ENCODE measurements around the gene ADM2. TPM values are rescaled to one million over a fixed set of nuclear protein-coding genes. Genes with fewer than 3 reads are reported as not detected.

ADM2 gene
- total and polyA plus RNA-seq, 2 of the 13 experiments (the other 11 are each of a cell fraction or from before 2014, with no cell fraction given), result 1.2 to 3.0 TPM

DNA sequence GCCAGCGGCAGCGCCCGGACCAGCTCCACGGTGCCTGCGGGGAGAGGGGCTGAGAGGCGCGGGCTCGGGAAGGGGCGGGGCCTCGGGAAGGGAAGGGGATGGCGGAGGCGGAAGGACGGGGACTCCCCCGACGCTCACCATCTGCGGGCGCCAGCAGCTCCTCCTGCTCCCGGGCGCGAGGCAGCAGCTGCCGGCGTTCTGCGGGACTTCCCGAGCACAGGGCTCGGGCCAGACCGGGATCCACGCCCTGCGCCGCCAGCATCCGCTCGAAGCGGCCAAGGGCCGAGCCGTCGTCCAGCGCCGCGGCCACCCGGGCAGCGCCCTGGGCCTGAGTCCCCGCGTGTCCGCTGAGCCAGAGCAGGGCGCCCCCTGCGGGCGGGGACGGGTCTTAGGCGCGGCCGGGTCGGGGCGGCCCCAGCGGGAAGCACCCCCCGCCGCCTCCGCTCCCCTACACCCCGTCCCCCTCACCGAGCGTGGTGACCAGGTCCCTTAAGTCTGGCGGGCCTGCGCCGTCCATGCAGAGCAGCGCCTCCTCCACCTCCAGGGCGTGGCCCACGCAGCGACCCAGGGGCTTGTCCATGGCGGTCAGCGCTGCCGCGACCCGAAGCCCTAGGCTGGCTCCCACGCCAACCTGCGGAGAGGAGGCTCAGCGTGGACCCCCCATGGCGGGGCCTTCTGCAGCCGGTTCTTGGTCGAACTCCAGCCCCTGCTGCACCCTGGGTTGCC lies 44.9 kb downstream of the ADM2 start (continued):
- peak; percentile 60; the same call in 1 of the 2 replicates for TF ChIP-seq ZNF816 (CRISPR knock-in tag; IDR thresholded peaks at IDR 0.05; ENCODE audit: borderline replicate concordance)
- TF ChIP-seq ZNF224 (CRISPR knock-in tag; IDR thresholded peaks at IDR 0.05), result peak; percentile 58; the same call in 1 of the 2 replicates
- TF ChIP-seq, protein P1, sequence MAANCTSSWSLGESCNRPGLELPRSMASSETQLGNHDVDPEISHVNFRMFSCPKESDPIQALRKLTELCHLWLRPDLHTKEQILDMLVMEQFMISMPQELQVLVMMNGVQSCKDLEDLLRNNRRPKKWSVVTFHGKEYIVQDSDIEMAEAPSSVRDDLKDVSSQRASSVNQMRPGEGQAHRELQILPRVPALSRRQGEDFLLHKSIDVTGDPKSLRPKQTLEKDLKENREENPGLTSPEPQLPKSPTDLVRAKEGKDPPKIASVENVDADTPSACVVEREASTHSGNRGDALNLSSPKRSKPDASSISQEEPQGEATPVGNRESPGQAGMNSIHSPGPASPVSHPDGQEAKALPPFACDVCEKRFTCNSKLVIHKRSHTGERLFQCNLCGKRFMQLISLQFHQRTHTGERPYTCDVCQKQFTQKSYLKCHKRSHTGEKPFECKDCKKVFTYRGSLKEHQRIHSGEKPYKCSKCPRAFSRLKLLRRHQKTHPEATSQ (CRISPR knock-in tag; IDR thresholded peaks at IDR 0.05; ENCODE audit: borderline replicate concordance), result peak; percentile 47; the same call in 1 of the 2 replicates
- no peak for TF ChIP-seq ARNTL (CRISPR knock-in tag; IDR thresholded peaks at IDR 0.05)
- TF ChIP-seq, protein P2, sequence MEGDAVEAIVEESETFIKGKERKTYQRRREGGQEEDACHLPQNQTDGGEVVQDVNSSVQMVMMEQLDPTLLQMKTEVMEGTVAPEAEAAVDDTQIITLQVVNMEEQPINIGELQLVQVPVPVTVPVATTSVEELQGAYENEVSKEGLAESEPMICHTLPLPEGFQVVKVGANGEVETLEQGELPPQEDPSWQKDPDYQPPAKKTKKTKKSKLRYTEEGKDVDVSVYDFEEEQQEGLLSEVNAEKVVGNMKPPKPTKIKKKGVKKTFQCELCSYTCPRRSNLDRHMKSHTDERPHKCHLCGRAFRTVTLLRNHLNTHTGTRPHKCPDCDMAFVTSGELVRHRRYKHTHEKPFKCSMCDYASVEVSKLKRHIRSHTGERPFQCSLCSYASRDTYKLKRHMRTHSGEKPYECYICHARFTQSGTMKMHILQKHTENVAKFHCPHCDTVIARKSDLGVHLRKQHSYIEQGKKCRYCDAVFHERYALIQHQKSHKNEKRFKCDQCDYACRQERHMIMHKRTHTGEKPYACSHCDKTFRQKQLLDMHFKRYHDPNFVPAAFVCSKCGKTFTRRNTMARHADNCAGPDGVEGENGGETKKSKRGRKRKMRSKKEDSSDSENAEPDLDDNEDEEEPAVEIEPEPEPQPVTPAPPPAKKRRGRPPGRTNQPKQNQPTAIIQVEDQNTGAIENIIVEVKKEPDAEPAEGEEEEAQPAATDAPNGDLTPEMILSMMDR (CRISPR knock-in tag; IDR thresholded peaks at IDR 0.05), result peak; percentile 46
- no peak for TF ChIP-seq THAP9 (CRISPR knock-in tag; IDR thresholded peaks at IDR 0.05; ENCODE audit: borderline replicate concordance)
- TF ChIP-seq XRCC5 (optimal IDR thresholded peaks at IDR 0.05; ENCODE audit: low read length), result no peak
- no peak for TF ChIP-seq ZNF20 (CRISPR knock-in tag; IDR thresholded peaks at IDR 0.05)
- TF ChIP-seq REL (CRISPR knock-in tag; conservative IDR thresholded peaks at IDR 0.05), result no peak
- peak; percentile 86; the same call in 1 of the 2 replicates for TF ChIP-seq ZNF354B (CRISPR knock-in tag; IDR thresholded peaks at IDR 0.05)
- TF ChIP-seq SRSF9 (IDR thresholded peaks at IDR 0.05; ENCODE audit: borderline replicate concordance, insufficient read depth, low read depth, low read length, poor library complexity, severe bottlenecking), result no peak
- no peak; the same call in 1 of the 2 replicates for TF ChIP-seq ARID2 (CRISPR knock-in tag; IDR thresholded peaks at IDR 0.05; ENCODE audit: borderline replicate concordance)
- TF ChIP-seq, protein P3, sequence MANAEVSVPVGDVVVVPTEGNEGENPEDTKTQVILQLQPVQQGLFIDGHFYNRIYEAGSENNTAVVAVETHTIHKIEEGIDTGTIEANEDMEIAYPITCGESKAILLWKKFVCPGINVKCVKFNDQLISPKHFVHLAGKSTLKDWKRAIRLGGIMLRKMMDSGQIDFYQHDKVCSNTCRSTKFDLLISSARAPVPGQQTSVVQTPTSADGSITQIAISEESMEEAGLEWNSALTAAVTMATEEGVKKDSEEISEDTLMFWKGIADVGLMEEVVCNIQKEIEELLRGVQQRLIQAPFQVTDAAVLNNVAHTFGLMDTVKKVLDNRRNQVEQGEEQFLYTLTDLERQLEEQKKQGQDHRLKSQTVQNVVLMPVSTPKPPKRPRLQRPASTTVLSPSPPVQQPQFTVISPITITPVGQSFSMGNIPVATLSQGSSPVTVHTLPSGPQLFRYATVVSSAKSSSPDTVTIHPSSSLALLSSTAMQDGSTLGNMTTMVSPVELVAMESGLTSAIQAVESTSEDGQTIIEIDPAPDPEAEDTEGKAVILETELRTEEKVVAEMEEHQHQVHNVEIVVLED (CRISPR knock-in tag; IDR thresholded peaks at IDR 0.05; ENCODE audit: borderline replicate concordance), result no peak
- peak; percentile 12; the same call in 1 of the 2 replicates for TF ChIP-seq JUNB (CRISPR knock-in tag; IDR thresholded peaks at IDR 0.05; ENCODE audit: borderline replicate concordance)
- TF ChIP-seq FIP1L1 (IDR thresholded peaks at IDR 0.05; ENCODE audit: borderline replicate concordance, insufficient read depth, low read depth, low read length), result no peak
- TF ChIP-seq ZKSCAN1 (IDR thresholded peaks at IDR 0.05; ENCODE audit: low read length), result no peak

All from HepG2 (cell line).